Erythroblast (primary cell): Measurements from ENCODE around the gene KRTAP5-4.
"Not testable (repeated sequence)": the region's sequence is repeated elsewhere in the genome, so short reads cannot be mapped to it uniquely, and the experiment has no call there.

ENCODE experiments used
- DNase-seq, 2 experiments: peaks; one replicate each; lab custom pipeline; 2025; lab: John Stamatoyannopoulos, UW
- GATA1 ChIP-seq: IDR thresholded peaks from 2 replicates; pipeline ENCODE4 v1.6.1; 2011; ENCODE audit warnings: low read depth, mild to moderate bottlenecking, control low read depth, low read length, moderate library complexity
- POLR2A ChIP-seq: IDR thresholded peaks from 2 replicates; pipeline ENCODE4 v1.6.1; 2011; ENCODE audit warnings: mild to moderate bottlenecking, low read length

KRTAP5-4 gene

DNA sequence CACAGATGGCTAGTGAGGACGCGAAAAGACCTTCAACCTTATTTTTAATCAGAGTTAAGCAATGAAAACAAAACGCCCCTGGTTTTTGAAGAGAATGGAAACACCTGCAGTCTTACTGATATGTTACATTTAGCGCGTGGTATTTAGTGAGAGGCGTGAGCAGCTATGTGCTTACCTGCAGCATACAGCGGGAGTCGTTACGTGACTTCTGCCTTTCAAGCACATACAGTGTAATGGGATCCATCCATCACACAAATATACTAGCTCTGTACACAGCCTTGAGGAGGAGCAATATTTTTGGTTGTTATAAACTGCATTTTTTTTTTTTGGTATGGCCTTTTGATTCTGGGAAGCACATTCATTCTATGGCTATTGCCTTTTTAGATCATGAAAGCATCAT lies 29.3 kb downstream of the KRTAP5-4 start:
- no peak for DNase-seq
- TF ChIP-seq GATA1 (no peak), POLR2A (no peak)

DNA sequence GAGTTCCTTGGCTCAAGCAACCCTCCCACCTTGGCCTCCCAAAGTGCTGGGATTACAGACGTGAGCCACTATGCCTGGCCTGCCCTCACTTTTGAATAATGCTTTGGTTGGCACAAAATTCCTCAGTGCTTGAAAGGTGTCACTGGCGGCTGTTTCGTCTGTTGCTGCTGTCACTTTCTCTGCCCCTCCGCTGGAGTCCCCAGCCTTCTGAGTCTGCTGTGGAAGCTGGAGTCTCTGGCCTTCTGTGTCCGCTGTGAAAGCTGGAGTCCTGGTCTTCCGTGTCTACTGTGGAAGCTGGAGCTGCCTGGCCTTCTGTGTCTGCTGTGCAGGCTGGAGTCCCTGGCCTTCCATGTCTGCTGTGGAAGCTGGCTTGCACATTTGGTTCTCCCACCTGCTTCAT lies 31.9 kb downstream of the KRTAP5-4 start:
- no peak for DNase-seq
- TF ChIP-seq POLR2A (no peak), GATA1 (no peak)

DNA sequence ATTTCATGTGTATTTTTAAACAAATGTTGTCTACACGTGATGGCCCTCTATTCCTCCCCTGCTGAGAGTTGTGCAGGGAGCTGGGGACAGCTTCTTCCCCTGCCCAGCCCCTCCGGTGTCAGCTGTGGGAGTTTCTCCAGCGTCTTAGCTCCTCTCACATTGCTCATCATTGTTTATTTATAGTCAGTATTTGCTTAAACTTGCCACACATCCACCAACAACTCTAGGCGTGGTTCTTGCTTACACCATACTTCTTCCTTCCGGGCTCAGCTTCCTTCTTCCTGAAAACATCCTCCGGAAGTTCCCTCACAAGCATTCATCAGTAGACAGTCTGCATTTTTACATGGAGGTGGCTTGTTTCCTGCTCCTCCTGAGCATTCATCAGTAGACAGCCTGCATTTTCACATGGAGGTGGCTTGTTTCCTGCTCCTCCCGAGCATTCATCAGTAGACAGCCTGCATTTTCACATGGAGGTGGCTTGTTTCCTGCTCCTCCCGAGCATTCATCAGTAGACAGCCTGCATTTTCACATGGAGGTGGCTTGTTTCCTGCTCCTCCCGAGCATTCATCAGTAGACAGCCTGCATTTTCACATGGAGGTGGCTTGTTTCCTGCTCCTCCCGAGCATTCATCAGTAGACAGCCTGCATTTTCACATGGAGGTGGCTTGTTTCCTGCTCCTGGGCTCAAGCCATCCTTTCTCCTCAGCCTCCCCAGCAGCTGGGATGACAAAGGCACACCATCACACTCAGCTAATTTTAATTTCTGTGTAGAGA lies 32.6 kb downstream of the KRTAP5-4 start:
- DNase-seq: not testable (repeated sequence)

DNA sequence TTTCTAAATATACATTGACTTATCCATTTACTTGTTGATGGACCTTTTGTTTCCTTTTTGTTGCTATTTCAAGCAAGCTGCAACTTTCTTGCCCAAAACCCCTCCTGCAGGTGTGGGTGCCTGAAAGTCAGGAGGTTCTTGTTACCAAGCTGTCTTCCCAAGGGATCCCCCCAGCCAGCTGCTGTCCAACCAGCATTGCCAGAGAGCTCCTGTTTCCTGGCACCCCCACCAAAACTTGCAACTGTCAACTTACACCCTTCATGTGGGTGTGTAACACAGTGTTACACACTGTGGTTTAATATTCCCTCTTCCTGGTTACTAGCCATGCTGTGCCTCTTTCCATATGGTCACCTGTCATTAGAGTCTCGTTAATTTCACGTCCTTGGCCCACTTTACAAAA lies 35.2 kb downstream of the KRTAP5-4 start:
- no peak for DNase-seq
- TF ChIP-seq POLR2A (no peak), GATA1 (no peak)

DNA sequence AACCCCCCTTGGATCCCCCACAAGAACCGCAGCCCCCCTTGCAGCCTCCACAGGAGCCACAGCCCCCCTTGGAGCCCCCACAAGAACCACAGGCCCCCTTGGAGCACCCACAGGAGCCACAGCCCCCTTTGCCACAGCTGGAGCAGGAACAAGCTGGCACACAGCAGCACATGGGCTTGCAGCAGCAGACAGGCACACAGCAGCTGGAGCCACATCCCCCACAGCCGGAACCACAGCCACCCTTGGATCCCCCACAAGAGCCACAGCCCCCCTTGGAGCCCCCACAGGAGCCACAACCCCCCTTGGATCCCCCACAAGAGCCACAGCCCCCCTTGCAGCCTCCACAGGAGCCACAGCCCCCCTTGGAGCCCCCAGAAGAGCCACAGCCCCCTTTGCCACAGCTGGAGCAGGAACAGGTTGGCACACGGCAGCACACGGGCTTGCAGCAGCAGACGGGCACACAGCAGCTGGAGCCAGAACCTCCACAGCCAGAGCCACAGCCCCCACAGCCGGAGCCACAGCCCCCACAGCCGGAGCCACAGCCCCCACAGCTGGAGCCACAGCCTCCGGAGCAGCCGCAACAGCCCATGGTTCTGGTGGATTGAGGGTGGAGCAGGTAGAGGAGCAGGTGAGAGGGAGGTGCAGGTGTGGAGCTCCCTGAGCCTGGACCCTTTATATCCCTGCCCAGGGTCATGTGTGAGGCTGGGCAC lies 37.1 kb downstream of the KRTAP5-4 start, which contains the start of gene KRTAP5-1:
TSS of gene KRTAP5-1 (minus strand) at position 623 of the 710 bp plus-strand sequence. CDS start at position 589, 34 bp downstream.
- DNase-seq: not testable (repeated sequence)

DNA sequence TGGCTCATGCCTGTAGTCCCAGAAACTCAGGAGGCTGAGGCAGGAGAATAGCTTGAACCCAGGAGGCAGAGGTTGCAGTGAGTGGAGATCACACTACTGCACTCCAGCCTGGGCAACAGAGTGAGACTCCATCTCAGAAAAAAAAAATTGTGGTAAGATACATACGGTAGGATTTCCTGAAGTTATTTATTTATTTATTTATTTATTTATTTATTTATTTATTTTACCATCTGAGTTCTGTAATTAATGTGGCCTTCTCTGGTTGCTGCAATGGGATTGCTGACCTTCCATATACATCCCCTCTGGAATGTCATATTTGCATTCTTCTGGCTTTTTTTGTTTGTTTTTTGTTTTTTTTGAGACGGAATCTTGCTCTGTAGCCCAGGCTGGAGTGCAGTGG lies 39.0 kb downstream of the KRTAP5-4 start:
- not testable (repeated sequence) for DNase-seq

DNA sequence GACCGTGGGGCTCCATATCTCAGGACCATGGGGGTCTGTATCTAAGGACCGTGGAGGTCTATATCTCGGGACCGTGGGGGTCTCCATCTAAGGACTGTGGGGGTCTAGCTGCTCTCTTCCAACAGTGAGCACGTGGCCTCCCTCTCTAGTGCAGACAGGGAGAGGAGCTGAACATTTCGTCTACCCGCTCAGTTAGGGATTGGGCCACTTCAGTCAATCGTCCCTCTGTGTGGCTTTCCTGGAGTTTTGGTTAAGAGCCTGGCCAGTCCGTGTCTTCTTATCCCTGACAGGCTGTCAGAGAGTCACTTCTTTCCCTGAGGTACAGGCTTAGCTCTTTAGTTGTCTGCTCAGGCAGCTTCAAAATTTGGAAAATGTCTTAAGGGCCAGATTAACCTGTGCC lies 40.0 kb downstream of the KRTAP5-4 start:
- no peak for DNase-seq
- TF ChIP-seq POLR2A: no peak
- TF ChIP-seq GATA1: no peak

DNA sequence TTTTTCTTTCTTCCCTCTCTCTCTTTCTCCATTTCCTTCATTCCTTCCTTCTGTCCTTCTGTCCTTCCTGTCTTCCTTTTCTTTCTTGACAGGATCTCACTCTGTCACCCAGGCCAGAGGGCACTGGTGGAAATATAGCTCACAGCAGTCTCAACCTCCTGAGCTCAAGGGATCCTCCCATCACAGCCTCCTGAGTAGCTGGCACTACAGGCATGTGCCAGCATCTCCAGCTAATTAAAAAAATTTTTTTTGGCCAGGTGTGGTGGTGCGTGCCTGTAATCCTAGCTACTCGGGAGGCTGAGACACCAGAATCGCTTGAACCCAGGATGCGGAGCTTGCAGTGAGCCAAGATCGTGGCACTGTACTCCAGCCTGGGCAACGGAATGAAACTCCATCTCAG lies 45.1 kb downstream of the KRTAP5-4 start:
- DNase-seq: no peak
- TF ChIP-seq POLR2A (no peak), GATA1 (no peak)

DNA sequence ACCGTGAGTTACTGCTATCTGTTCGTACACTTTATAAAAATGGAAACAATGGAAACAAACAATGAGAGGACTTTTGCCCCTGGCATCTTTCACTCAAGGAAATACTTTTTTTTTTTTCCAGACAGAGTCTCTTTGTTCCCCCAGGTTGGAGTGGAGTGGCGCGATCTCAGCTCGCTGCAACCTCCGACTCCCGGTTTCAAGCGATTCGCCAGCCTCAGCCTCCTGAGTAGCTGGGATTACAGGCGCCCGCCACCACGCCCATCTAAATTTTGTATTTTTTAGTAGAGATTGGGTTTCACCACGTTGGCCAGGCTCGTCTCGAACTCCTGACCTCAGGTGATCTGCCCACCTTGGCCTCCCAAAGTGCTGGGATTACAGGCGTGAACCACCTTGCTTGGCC lies 46.2 kb downstream of the KRTAP5-4 start:
- not testable (repeated sequence) for DNase-seq

DNA sequence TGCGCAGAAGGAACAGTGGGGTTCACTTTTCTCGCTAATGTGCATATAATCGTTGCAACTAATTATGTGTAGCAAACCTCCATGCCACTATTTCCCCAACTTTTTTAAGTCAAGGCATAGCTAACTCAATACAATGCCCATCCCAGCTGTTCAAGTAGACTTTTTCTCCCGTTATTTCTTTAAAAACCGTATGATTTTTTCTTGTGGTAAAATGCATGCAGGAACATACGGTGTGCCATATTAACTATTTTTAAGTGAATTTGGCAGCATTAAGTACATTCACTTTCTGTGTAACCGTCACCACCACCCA lies 47.0 kb downstream of the KRTAP5-4 start:
- DNase-seq: no peak
- TF ChIP-seq GATA1 (no peak), POLR2A (no peak)

DNA sequence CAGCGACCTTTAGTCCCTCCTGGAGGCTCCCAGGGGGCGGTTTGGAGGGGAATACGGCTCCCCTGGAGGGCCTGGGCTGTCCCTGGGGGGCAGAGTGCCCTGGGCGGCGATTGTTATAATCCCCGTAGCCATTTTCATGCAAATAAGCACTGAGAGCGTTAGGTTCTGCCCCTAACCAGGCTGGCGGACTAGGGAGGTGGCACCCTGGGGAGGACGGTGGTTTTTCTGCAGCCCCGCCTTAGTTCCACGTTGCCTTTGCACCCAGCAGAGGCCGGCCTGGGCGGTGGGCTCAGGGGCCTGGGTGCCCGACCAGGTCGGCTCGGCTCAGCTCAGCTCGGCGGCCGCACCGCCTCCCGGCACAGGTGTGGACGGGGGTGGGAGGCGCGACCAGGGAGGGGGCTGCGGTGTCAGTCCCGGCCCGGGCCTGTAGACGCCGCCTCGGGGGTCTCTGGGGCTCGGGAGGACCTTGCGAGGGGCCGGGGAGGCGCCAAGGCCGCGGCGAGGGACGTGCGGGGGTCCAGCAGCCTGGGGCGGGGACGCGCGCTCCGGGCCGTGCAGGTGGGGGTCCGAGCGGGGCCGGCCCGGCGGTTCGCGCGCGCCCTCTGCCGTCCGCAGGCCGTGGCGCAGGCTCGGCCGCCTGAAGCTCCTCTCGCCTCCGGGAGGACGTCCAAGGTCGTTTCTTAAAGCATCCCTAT lies 47.6 kb downstream of the KRTAP5-4 start:
- peak; percentile 43 to 75 for DNase-seq
- no peak for TF ChIP-seq POLR2A
- no peak for TF ChIP-seq GATA1

DNA sequence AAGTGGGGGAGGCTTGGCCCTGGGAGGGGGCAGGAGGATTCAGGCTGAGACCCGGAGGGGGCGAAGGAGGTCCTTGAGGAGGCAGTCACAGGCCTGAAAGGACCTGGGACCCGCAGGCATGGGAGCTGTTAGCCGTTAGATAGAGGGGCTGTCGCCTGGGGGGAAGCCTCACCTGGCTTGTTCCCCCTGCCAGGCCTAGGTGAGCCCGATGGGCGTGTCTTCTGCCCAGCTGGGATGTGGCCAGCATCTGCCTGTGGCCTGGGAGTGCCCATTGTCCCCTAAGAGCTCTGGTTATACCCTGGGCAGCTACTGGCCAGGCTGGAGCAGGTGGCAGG lies 48.1 kb downstream of the KRTAP5-4 start:
- TF ChIP-seq GATA1 (no peak), POLR2A (no peak)
- no peak for DNase-seq

DNA sequence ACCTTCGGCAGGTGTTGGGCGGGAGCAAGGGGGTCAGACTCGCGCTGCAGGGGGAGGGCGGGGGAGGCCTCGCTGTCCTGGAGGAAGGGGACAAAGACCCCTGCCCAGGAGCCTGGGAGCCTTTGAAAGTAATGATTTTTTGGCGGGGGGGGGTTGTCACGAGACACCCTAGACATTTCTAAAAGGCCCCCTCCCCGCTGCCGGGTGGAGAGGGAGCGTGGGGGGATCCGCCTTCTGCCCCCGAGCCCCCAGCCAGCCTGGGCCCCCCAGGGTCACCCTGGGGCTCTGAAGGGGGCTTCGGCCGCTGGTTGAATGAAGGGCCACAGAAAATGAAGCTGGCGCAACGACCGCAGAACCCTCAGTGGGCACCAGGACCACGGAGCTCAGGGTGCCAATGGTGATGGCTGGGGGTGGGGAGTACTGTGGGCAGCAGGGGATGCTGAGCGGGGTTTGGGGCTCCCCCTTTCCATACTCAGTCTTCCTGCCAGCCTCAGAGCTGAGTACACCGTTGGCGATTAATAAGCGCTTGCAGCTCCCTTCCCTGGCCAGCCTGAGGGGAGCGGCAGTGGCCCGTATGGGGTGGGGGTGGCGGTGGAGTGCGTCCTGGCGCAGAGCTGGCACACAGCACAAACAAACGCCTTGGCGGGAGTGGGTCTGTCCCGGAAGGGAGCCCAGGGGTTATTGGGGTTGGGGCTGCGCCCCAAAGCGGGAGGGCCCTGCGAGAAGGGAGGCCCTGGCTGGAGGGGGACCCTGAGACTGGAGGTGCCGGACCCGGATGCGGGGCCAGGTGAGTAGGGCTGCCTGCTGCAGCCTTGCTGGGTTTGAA lies 48.6 kb downstream of the KRTAP5-4 start:
- DNase-seq: peak in 1 of 2 experiments; percentile 26
- no peak for TF ChIP-seq GATA1
- TF ChIP-seq POLR2A: no peak
